ENCODE measurements around the gene TEAD1.

Gene TEAD1

GRCh38 chr11:12846786-12847615 is 172.8 kb downstream of the TEAD1 start:
- Histone ChIP-seq H3K36me3 (replicated peaks; ENCODE audit: insufficient read depth, low read length) (no peaks in the 10 kb centered on the region), H3K27ac (ENCODE audit: low read length) (peak overlapping the region; percentile 42; the same call in 1 of the 2 replicates), H3K79me2 (ENCODE audit: low read length) (peaks cover 80% of the 10 kb centered on the region), H3K27me3 (replicated peaks; ENCODE audit: insufficient read depth, low read length) (no peaks in the 10 kb centered on the region), H3K9ac (ENCODE audit: low read length) (no peak overlapping the region), H3K4me3 (ENCODE audit: low read length) (no peak overlapping the region), H3K9me3 (replicated peaks; ENCODE audit: insufficient read depth, low read length) (no peaks in the 10 kb centered on the region), H3K4me1 (ENCODE audit: low read length) (peaks cover 31% of the 10 kb centered on the region), H2AFZ (ENCODE audit: low read length) (no peak overlapping the region), H4K20me1 (ENCODE audit: insufficient read depth, low read length) (no peaks in the 10 kb centered on the region), H3F3A (ENCODE audit: insufficient read depth, low read length) (peaks cover 12% of the 10 kb centered on the region), H3K4me2 (ENCODE audit: low read depth, low read length) (peak overlapping the region; percentile 2; the same call in 1 of the 2 replicates), H3K9me2 (replicated peaks; ENCODE audit: insufficient read depth, low read length) (no peaks in the 10 kb centered on the region)
- DNase-seq: no peak
- TF ChIP-seq EZH2 (optimal IDR thresholded peaks at IDR 0.05; ENCODE audit: low read depth, low read length) (no peak), EZH2phosphoT487 (IDR thresholded peaks at IDR 0.05; ENCODE audit: low read length) (no peak), CTCF (IDR thresholded peaks at IDR 0.05; ENCODE audit: low read length) (no peak)

GRCh38 chr11:12848413-12848812 is 174.2 kb downstream of the TEAD1 start:
- peak; percentile 27 for DNase-seq
- no peak overlapping the region for H3K4me2 ChIP-seq (ENCODE audit: low read depth, low read length)
- no peak for TF ChIP-seq EZH2 (optimal IDR thresholded peaks at IDR 0.05; ENCODE audit: low read depth, low read length)
- no peak for TF ChIP-seq CTCF (IDR thresholded peaks at IDR 0.05; ENCODE audit: low read length)
- no peak for TF ChIP-seq EZH2phosphoT487 (IDR thresholded peaks at IDR 0.05; ENCODE audit: low read length)
- H3K4me3 ChIP-seq (ENCODE audit: low read length): no peak overlapping the region
- peak overlapping the region; percentile 2; the same call in 1 of the 2 replicates for H3K27ac ChIP-seq (ENCODE audit: low read length)
- H2AFZ ChIP-seq (ENCODE audit: low read length): no peak overlapping the region
- H3K9me2 ChIP-seq (replicated peaks; ENCODE audit: insufficient read depth, low read length): no peaks in the 10 kb centered on the region
- H4K20me1 ChIP-seq (ENCODE audit: insufficient read depth, low read length): no peaks in the 10 kb centered on the region
- peaks cover 85% of the 10 kb centered on the region for H3K79me2 ChIP-seq (ENCODE audit: low read length)
- H3F3A ChIP-seq (ENCODE audit: insufficient read depth, low read length): peaks cover 12% of the 10 kb centered on the region
- no peaks in the 10 kb centered on the region for H3K36me3 ChIP-seq (replicated peaks; ENCODE audit: insufficient read depth, low read length)
- H3K9me3 ChIP-seq (replicated peaks; ENCODE audit: insufficient read depth, low read length): no peaks in the 10 kb centered on the region
- H3K4me1 ChIP-seq (ENCODE audit: low read length): peaks cover 31% of the 10 kb centered on the region
- H3K9ac ChIP-seq (ENCODE audit: low read length): no peak overlapping the region
- no peaks in the 10 kb centered on the region for H3K27me3 ChIP-seq (replicated peaks; ENCODE audit: insufficient read depth, low read length)

GRCh38 chr11:12853325-12853651 is 179.1 kb downstream of the TEAD1 start:
- Histone ChIP-seq H4K20me1 (ENCODE audit: insufficient read depth, low read length) (no peaks in the 10 kb centered on the region), H3K27ac (ENCODE audit: low read length) (no peak overlapping the region), H3F3A (ENCODE audit: insufficient read depth, low read length) (0 out of 2 replicates have a peak, but pooled peaks cover 4% of the 10 kb centered on the region), H3K9ac (ENCODE audit: low read length) (no peak overlapping the region), H3K27me3 (replicated peaks; ENCODE audit: insufficient read depth, low read length) (no peaks in the 10 kb centered on the region), H3K4me1 (ENCODE audit: low read length) (peaks cover 5% of the 10 kb centered on the region), H3K9me2 (replicated peaks; ENCODE audit: insufficient read depth, low read length) (no peaks in the 10 kb centered on the region), H2AFZ (ENCODE audit: low read length) (no peak overlapping the region), H3K9me3 (replicated peaks; ENCODE audit: insufficient read depth, low read length) (no peaks in the 10 kb centered on the region), H3K4me3 (ENCODE audit: low read length) (no peak overlapping the region), H3K4me2 (ENCODE audit: low read depth, low read length) (no peak overlapping the region), H3K79me2 (ENCODE audit: low read length) (peaks cover 77% of the 10 kb centered on the region), H3K36me3 (replicated peaks; ENCODE audit: insufficient read depth, low read length) (no peaks in the 10 kb centered on the region)
- TF ChIP-seq EZH2phosphoT487 (IDR thresholded peaks at IDR 0.05; ENCODE audit: low read length) (no peak), EZH2 (optimal IDR thresholded peaks at IDR 0.05; ENCODE audit: low read depth, low read length) (no peak), CTCF (IDR thresholded peaks at IDR 0.05; ENCODE audit: low read length) (no peak)
- no peak for DNase-seq
